ENCODE data around the gene MANSC4. TPM values are rescaled to one million over a fixed set of nuclear protein-coding genes. Genes with fewer than 3 reads are reported as not detected.

Gene MANSC4
- total and polyA plus RNA-seq, 9 of the 15 experiments (the other 6 are each of a cell fraction or from before 2014, with no cell fraction given): not detected

DNA sequence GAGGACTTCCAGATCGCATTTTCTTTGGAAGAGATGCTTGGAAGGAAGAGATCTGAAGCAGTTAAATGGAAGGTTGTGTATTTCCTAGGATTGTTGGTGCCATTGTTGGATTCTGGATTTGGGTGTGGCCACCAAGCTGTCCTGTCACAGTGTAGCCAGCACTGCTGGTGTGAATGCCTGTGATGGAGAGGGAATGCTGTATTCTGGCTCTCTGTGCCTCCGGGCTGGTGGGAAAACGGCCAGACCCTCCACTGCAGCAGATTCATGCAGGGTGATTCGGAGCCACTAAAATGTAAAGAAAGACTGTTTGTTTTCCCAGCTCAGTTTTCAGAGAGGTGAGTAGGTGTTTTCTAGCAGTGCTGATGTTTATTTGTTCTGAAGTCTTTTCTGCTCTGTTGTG lies 30.7 kb upstream of the MANSC4 start:
- Histone ChIP-seq H3K4me2 (ENCODE audit: insufficient read depth, low read length) (no peak overlapping the region), H3K27ac (ENCODE audit: extremely low read depth, low read depth, low read length) (no peak overlapping the region), H3K9me1 (ENCODE audit: control insufficient read depth, insufficient read depth, low read length) (no peaks in the 10 kb centered on the region), H3K4me3 (no peak overlapping the region), H3K79me2 (ENCODE audit: control insufficient read depth, insufficient read depth, low read length) (no peaks in the 10 kb centered on the region), H3K36me3 (ENCODE audit: control insufficient read depth, insufficient read depth, low read length) (no peaks in the 10 kb centered on the region), H4K20me1 (replicated peaks; ENCODE audit: control insufficient read depth, insufficient read depth, low read length) (no peaks in the 10 kb centered on the region), H3K9me3 (replicated peaks; ENCODE audit: control insufficient read depth, insufficient read depth, low read depth, low read length) (no peaks in the 10 kb centered on the region), H3K27me3 (ENCODE audit: control insufficient read depth in 2 of 2, insufficient read depth in 2 of 2, low read length in 2 of 2) (peaks cover 0 to 4% of the 10 kb centered on the region in 2 experiments; a peak in 2 of 5 replicates), H2AFZ (ENCODE audit: low read depth, low read length) (no peak overlapping the region; the same call in 1 of the 2 replicates), H3K4me1 (replicated peaks in 1 of 2; ENCODE audit: control insufficient read depth in 2 of 2, insufficient read depth in 2 of 2, low read length in 2 of 2) (peaks cover 0 to 5% of the 10 kb centered on the region in 2 experiments; a peak in 2 of 5 replicates), H3K9ac (ENCODE audit: insufficient read depth in 1 of 2, low read depth in 2 of 2, low read length in 2 of 2) (no peak overlapping the region; a peak in 1 of 4 replicates)
- BruUV-seq (replicated peaks): no TSS peak
- no peak for FAIRE-seq
- 18% methylated on average over 4 of the region's 4 CpGs for WGBS (ENCODE audit: insufficient coverage, low coverage, missing lambda C conversion rate)
- DNase-seq (ENCODE audit: extremely low read depth in 1 of 4, low spot score in 3 of 4): no peak
- no peak for ATAC-seq
- in situ Hi-C loops (cut with MboI) (no loop called here), intact Hi-C loops (cut with micrococcal nuclease) (no loop called here)
- TF ChIP-seq ELF1 (tag; IDR thresholded peaks at IDR 0.05) (no peak), PURB (CRISPR knock-in tag; IDR thresholded peaks at IDR 0.05; ENCODE audit: low read depth) (no peak), RFX1 (IDR thresholded peaks at IDR 0.05) (no peak), CBFA2T2 (conservative IDR thresholded peaks at IDR 0.05) (no peak), ZNF444 (CRISPR knock-in tag; IDR thresholded peaks at IDR 0.05) (no peak), HNRNPL (IDR thresholded peaks at IDR 0.05; ENCODE audit: low read depth, low read length) (no peak), SOX6 (IDR thresholded peaks at IDR 0.05) (no peak), ZNF584 (CRISPR knock-in tag; IDR thresholded peaks at IDR 0.05; ENCODE audit: low read depth) (no peak), ATF7 (IDR thresholded peaks at IDR 0.05) (no peak), KLF10 (CRISPR knock-in tag; IDR thresholded peaks at IDR 0.05) (no peak)
- TF ChIP-seq, protein P1, sequence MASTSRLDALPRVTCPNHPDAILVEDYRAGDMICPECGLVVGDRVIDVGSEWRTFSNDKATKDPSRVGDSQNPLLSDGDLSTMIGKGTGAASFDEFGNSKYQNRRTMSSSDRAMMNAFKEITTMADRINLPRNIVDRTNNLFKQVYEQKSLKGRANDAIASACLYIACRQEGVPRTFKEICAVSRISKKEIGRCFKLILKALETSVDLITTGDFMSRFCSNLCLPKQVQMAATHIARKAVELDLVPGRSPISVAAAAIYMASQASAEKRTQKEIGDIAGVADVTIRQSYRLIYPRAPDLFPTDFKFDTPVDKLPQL (IDR thresholded peaks at IDR 0.05; ENCODE audit: extremely low read depth, insufficient read length): no peak
- TF ChIP-seq, protein P2, sequence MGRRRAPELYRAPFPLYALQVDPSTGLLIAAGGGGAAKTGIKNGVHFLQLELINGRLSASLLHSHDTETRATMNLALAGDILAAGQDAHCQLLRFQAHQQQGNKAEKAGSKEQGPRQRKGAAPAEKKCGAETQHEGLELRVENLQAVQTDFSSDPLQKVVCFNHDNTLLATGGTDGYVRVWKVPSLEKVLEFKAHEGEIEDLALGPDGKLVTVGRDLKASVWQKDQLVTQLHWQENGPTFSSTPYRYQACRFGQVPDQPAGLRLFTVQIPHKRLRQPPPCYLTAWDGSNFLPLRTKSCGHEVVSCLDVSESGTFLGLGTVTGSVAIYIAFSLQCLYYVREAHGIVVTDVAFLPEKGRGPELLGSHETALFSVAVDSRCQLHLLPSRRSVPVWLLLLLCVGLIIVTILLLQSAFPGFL (CRISPR knock-in tag; IDR thresholded peaks at IDR 0.05): no peak
- TF ChIP-seq, protein P3, sequence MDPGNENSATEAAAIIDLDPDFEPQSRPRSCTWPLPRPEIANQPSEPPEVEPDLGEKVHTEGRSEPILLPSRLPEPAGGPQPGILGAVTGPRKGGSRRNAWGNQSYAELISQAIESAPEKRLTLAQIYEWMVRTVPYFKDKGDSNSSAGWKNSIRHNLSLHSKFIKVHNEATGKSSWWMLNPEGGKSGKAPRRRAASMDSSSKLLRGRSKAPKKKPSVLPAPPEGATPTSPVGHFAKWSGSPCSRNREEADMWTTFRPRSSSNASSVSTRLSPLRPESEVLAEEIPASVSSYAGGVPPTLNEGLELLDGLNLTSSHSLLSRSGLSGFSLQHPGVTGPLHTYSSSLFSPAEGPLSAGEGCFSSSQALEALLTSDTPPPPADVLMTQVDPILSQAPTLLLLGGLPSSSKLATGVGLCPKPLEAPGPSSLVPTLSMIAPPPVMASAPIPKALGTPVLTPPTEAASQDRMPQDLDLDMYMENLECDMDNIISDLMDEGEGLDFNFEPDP (CRISPR knock-in tag; IDR thresholded peaks at IDR 0.05): no peak
- TF ChIP-seq, protein P4, sequence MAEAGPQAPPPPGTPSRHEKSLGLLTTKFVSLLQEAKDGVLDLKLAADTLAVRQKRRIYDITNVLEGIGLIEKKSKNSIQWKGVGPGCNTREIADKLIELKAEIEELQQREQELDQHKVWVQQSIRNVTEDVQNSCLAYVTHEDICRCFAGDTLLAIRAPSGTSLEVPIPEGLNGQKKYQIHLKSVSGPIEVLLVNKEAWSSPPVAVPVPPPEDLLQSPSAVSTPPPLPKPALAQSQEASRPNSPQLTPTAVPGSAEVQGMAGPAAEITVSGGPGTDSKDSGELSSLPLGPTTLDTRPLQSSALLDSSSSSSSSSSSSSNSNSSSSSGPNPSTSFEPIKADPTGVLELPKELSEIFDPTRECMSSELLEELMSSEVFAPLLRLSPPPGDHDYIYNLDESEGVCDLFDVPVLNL (CRISPR knock-in tag; IDR thresholded peaks at IDR 0.05; ENCODE audit: low read depth): no peak
- TF ChIP-seq, protein P5, sequence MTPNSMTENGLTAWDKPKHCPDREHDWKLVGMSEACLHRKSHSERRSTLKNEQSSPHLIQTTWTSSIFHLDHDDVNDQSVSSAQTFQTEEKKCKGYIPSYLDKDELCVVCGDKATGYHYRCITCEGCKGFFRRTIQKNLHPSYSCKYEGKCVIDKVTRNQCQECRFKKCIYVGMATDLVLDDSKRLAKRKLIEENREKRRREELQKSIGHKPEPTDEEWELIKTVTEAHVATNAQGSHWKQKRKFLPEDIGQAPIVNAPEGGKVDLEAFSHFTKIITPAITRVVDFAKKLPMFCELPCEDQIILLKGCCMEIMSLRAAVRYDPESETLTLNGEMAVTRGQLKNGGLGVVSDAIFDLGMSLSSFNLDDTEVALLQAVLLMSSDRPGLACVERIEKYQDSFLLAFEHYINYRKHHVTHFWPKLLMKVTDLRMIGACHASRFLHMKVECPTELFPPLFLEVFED (CRISPR knock-in tag; conservative IDR thresholded peaks at IDR 0.05): no peak
- ChIA-PET CTCF (ENCODE audit: low intra/inter-chr PET ratio) (no interaction called here), POLR2A (interaction anchor here (1.1 kb wide), 1 partner anchor 11 kb away, joined by 3 read pairs; no protein-coding TSS in a partner anchor)

Data from K562 (cell line).